ENCODE data around the gene HIF1A. TPM values are rescaled to one million over a fixed set of nuclear protein-coding genes. Genes with fewer than 3 reads are reported as not detected.
A peak's percentile ranks its signal among the peaks of the same experiment; 100 is the strongest.

HIF1A gene
- total and polyA plus RNA-seq, 2 donors (not counting 1 experiment from before 2014, with no cell fraction given): 332 to 407 TPM

DNA sequence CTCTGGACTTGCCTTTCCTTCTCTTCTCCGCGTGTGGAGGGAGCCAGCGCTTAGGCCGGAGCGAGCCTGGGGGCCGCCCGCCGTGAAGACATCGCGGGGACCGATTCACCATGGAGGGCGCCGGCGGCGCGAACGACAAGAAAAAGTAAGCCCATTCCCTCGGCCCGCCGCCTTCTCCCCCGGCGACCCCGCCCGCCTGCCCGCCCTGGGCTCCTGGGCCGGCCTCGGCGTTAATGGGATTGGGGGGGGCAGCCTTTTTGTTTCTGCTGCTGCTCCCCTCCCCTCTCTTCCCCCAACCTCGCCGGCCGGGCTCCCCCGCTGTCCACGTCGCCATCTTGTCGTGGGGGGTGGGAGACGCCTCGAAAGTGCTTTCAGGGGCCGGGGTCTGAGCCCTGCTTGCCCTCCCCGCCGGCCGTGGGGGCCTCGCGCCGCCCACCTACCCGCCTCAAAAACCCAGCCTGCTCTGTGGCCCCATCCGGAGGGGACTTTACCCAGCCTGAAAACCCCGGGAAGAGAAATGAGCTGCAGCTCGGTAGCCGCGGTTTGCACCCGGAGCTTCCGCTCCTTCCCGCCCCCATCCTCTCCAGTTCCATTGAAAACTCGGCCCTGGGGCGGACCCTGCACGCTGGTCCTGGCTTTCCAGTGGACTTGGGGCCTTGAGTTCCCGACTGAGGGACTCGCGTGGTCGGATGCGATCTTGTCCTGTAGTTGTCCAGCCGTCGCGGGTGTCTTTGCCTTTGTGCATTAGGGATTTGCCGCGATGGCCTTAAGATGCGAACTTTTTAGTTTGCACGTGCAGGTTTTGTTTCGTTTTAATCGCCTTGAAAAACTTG lies 598 bp downstream of the HIF1A start:
- Histone ChIP-seq H3K4me1 (ENCODE audit: control insufficient read depth, extremely low read depth, insufficient read depth, low read length) (no peaks in the 10 kb centered on the region), H3K4me3 (replicated peaks in 1 of 4; ENCODE audit: control extremely low read depth in 1 of 4, insufficient read depth in 1 of 4, low read depth in 3 of 4, low read length in 4 of 4) (peak overlapping the region; percentile 92 to 98 (median 96)), H3K4me2 (ENCODE audit: extremely low read depth, insufficient read depth, low read length) (no peak overlapping the region), H4K20me1 (ENCODE audit: control insufficient read depth, extremely low read depth, insufficient read depth, low read length) (no peaks in the 10 kb centered on the region), H3K79me2 (ENCODE audit: control insufficient read depth, insufficient read depth, low read length) (peaks cover 56% of the 10 kb centered on the region), H3K36me3 (ENCODE audit: control insufficient read depth, insufficient read depth, low read length) (peaks cover 1% of the 10 kb centered on the region), H3K9ac (ENCODE audit: insufficient read depth, low read length) (peak overlapping the region; percentile 88), H2AFZ (ENCODE audit: low read length) (no peak overlapping the region), H3K27ac (ENCODE audit: insufficient read depth, low read length) (peak overlapping the region; percentile 90), H3K9me3 (ENCODE audit: control insufficient read depth, insufficient read depth, low read depth, low read length) (no peaks in the 10 kb centered on the region), H3K27me3 (ENCODE audit: control insufficient read depth, insufficient read depth, low read length) (no peaks in the 10 kb centered on the region)
- no peak for TF ChIP-seq CTCF (conservative IDR thresholded peaks at IDR 0.05 in 1 of 2, IDR thresholded peaks at IDR 0.05 in 1 of 2; ENCODE audit: low read depth in 1 of 2, low read length in 2 of 2)
- TF ChIP-seq EZH2 (IDR thresholded peaks at IDR 0.05; ENCODE audit: low read length, missing control alignments): no peak
- DNase-seq (ENCODE audit: low read depth in 2 of 2): peak; percentile 59

GRCh38 chr14:61696753-61697318 lies 1.5 kb downstream of the HIF1A start:
- peak overlapping the region; percentile 90 for H3K27ac ChIP-seq (ENCODE audit: insufficient read depth, low read length)
- no peak overlapping the region for H2AFZ ChIP-seq (ENCODE audit: low read length)
- H3K9ac ChIP-seq (ENCODE audit: insufficient read depth, low read length): peak overlapping the region; percentile 88
- peaks cover 64% of the 10 kb centered on the region for H3K79me2 ChIP-seq (ENCODE audit: control insufficient read depth, insufficient read depth, low read length)
- H3K4me3 ChIP-seq (replicated peaks in 1 of 4; ENCODE audit: control extremely low read depth in 1 of 4, insufficient read depth in 1 of 4, low read depth in 3 of 4, low read length in 4 of 4): peak overlapping the region; percentile 92 to 98 (median 96)
- H4K20me1 ChIP-seq (ENCODE audit: control insufficient read depth, extremely low read depth, insufficient read depth, low read length): no peaks in the 10 kb centered on the region
- no peaks in the 10 kb centered on the region for H3K27me3 ChIP-seq (ENCODE audit: control insufficient read depth, insufficient read depth, low read length)
- DNase-seq (ENCODE audit: low read depth in 2 of 2): no peak
- peaks cover 1% of the 10 kb centered on the region for H3K36me3 ChIP-seq (ENCODE audit: control insufficient read depth, insufficient read depth, low read length)
- peak overlapping the region; percentile 87 for H3K4me2 ChIP-seq (ENCODE audit: extremely low read depth, insufficient read depth, low read length)
- peaks cover under 1% of the 10 kb centered on the region for H3K4me1 ChIP-seq (ENCODE audit: control insufficient read depth, extremely low read depth, insufficient read depth, low read length)
- TF ChIP-seq CTCF (conservative IDR thresholded peaks at IDR 0.05 in 1 of 2, IDR thresholded peaks at IDR 0.05 in 1 of 2; ENCODE audit: low read depth in 1 of 2, low read length in 2 of 2) (no peak), EZH2 (IDR thresholded peaks at IDR 0.05; ENCODE audit: low read length, missing control alignments) (no peak)
- no peaks in the 10 kb centered on the region for H3K9me3 ChIP-seq (ENCODE audit: control insufficient read depth, insufficient read depth, low read depth, low read length)

DNA sequence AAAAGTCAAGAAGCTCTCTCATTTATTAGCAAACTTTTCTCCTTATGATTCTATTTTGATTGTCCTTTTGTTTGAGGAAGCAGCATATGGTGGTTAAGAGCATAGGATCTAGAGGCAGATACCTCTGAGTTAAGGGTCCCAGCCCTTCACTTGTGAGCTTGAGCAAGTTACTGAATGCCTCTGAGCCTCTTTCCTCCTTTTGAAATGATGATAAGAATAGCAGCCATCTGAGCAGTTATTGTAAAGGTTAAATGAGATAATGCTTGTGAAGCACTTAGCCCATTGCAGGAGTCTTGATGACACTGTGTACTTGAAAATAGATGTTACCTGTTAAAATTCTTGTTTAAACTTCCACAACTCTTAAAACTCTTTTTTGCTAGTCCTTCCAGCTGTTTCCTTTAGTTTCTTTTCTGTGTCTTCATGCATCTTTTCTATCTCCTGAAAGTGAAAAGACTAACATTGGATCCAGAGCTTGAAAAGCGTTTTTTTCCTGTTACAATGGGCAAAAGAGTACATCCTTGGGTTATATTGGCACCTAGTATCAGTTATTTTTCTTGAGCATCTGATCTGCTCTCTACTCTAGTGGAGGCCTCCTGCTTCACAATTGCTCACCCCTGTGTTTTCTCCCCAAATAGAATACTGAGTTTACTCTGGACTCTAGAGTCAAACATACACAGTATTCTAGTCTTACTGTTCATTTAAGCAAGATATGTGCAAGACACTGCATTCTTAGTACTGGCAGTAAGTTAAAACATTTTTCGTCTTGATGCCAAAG lies 3.1 kb downstream of the HIF1A start:
- Histone ChIP-seq H3K9me3 (ENCODE audit: control insufficient read depth, insufficient read depth, low read depth, low read length) (no peaks in the 10 kb centered on the region), H3K27me3 (ENCODE audit: control insufficient read depth, insufficient read depth, low read length) (no peaks in the 10 kb centered on the region), H2AFZ (ENCODE audit: low read length) (no peak overlapping the region), H3K9ac (ENCODE audit: insufficient read depth, low read length) (peak overlapping the region; percentile 88), H3K4me3 (replicated peaks in 1 of 4; ENCODE audit: control extremely low read depth in 1 of 4, insufficient read depth in 1 of 4, low read depth in 3 of 4, low read length in 4 of 4) (peak overlapping the region; percentile 92 to 98 (median 96)), H4K20me1 (ENCODE audit: control insufficient read depth, extremely low read depth, insufficient read depth, low read length) (peaks cover 3% of the 10 kb centered on the region), H3K4me2 (ENCODE audit: extremely low read depth, insufficient read depth, low read length) (peak overlapping the region; percentile 87), H3K36me3 (ENCODE audit: control insufficient read depth, insufficient read depth, low read length) (peaks cover 1% of the 10 kb centered on the region), H3K4me1 (ENCODE audit: control insufficient read depth, extremely low read depth, insufficient read depth, low read length) (peaks cover 2% of the 10 kb centered on the region), H3K79me2 (ENCODE audit: control insufficient read depth, insufficient read depth, low read length) (peaks cover 80% of the 10 kb centered on the region), H3K27ac (ENCODE audit: insufficient read depth, low read length) (peak overlapping the region; percentile 90)
- TF ChIP-seq CTCF (conservative IDR thresholded peaks at IDR 0.05 in 1 of 2, IDR thresholded peaks at IDR 0.05 in 1 of 2; ENCODE audit: low read depth in 1 of 2, low read length in 2 of 2) (no peak), EZH2 (IDR thresholded peaks at IDR 0.05; ENCODE audit: low read length, missing control alignments) (no peak)
- DNase-seq (ENCODE audit: low read depth in 2 of 2): no peak
